ENCODE measurements around the gene HDAC11. TPM values are rescaled to one million over a fixed set of nuclear protein-coding genes. Genes with fewer than 3 reads are reported as not detected.

Gene HDAC11
- total RNA-seq, 1 experiment from 2014 or later = 12.0 TPM

- DNase-seq (ENCODE audit: low spot score) = no peak
- CTCF ChIA-PET = interaction anchor here (1.6 to 2.0 kb wide), 2 partner anchors 17 to 49 kb away, joined by 4 to 5 read pairs; no protein-coding TSS in a partner anchor
- TF ChIP-seq SOX15 (CRISPR knock-in tag; IDR thresholded peaks at IDR 0.05) (no peak), ZNF423 (CRISPR knock-in tag; IDR thresholded peaks at IDR 0.05) (no peak), CREM (CRISPR knock-in tag; IDR thresholded peaks at IDR 0.05) (no peak), HMGXB4 (CRISPR knock-in tag; IDR thresholded peaks at IDR 0.05) (no peak), ZNF317 (CRISPR knock-in tag; IDR thresholded peaks at IDR 0.05; ENCODE audit: borderline replicate concordance, low read depth) (no peak)
- ATAC-seq = no peak
- peaks cover 13% of the 10 kb centered on the region for H3K9me3 Mint-ChIP-seq
- no peak overlapping the region for H3K4me3 Mint-ChIP-seq
- POLR2A ChIA-PET = no interaction called here
- peaks cover 27% of the 10 kb centered on the region for H3K4me1 Mint-ChIP-seq
- peaks cover 15% of the 10 kb centered on the region for H3K27me3 Mint-ChIP-seq (ENCODE audit: low read depth)
- H3K27ac Mint-ChIP-seq = peak overlapping the region; percentile 40
- peaks cover 4% of the 10 kb centered on the region; the same call in 1 of the 2 replicates for H3K36me3 Mint-ChIP-seq
These were observed 65.0 kb downstream of the HDAC11 start for GRCh38 chr3:13544951-13545651.

GRCh38 chr3:13545952-13546454 is 65.9 kb downstream of the HDAC11 start:
- H3K36me3 Mint-ChIP-seq = peaks cover 4% of the 10 kb centered on the region; the same call in 1 of the 2 replicates
- peaks cover 10% of the 10 kb centered on the region for H3K9me3 Mint-ChIP-seq
- H3K4me3 Mint-ChIP-seq = no peak overlapping the region
- ChIA-PET CTCF (interaction anchor here (1.0 to 2.0 kb wide), 3 partner anchors 18 to 50 kb away, joined by 3 to 4 read pairs (median 3); no protein-coding TSS in a partner anchor), POLR2A (no interaction called here)
- peaks cover 27% of the 10 kb centered on the region for H3K4me1 Mint-ChIP-seq
- H3K27me3 Mint-ChIP-seq (ENCODE audit: low read depth) = peaks cover 18% of the 10 kb centered on the region
- ATAC-seq = no peak
- no peak for TF ChIP-seq MXD4 (CRISPR knock-in tag; IDR thresholded peaks at IDR 0.05; ENCODE audit: borderline replicate concordance)
- no peak for TF ChIP-seq MYBL2 (CRISPR knock-in tag; IDR thresholded peaks at IDR 0.05)
- TF ChIP-seq ZNF423 (CRISPR knock-in tag; IDR thresholded peaks at IDR 0.05) = no peak
- no peak for TF ChIP-seq GABPB1 (CRISPR knock-in tag; IDR thresholded peaks at IDR 0.05)
- TF ChIP-seq ZNF425 (CRISPR knock-in tag; conservative IDR thresholded peaks at IDR 0.05) = no peak
- H3K27ac Mint-ChIP-seq = no peak overlapping the region
- no peak for DNase-seq (ENCODE audit: low spot score)

- TF ChIP-seq JAZF1 (CRISPR knock-in tag; IDR thresholded peaks at IDR 0.05) (no peak), ZBTB21 (CRISPR knock-in tag; IDR thresholded peaks at IDR 0.05; ENCODE audit: borderline replicate concordance) (no peak), ETV6 (CRISPR knock-in tag; IDR thresholded peaks at IDR 0.05) (no peak), NFATC4 (CRISPR knock-in tag; IDR thresholded peaks at IDR 0.05) (no peak), RELA (CRISPR knock-in tag; IDR thresholded peaks at IDR 0.05; ENCODE audit: borderline replicate concordance) (no peak), CREB1 (CRISPR knock-in tag; IDR thresholded peaks at IDR 0.05) (no peak), ERG (CRISPR knock-in tag; IDR thresholded peaks at IDR 0.05) (no peak), ZNF425 (CRISPR knock-in tag; conservative IDR thresholded peaks at IDR 0.05) (no peak)
- TF ChIP-seq, protein P1, sequence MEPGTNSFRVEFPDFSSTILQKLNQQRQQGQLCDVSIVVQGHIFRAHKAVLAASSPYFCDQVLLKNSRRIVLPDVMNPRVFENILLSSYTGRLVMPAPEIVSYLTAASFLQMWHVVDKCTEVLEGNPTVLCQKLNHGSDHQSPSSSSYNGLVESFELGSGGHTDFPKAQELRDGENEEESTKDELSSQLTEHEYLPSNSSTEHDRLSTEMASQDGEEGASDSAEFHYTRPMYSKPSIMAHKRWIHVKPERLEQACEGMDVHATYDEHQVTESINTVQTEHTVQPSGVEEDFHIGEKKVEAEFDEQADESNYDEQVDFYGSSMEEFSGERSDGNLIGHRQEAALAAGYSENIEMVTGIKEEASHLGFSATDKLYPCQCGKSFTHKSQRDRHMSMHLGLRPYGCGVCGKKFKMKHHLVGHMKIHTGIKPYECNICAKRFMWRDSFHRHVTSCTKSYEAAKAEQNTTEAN (CRISPR knock-in tag; IDR thresholded peaks at IDR 0.05) = no peak
- ATAC-seq = no peak
- Mint-ChIP-seq H3K36me3 (peaks cover 4% of the 10 kb centered on the region; the same call in 1 of the 2 replicates), H3K4me3 (no peak overlapping the region), H3K27ac (no peak overlapping the region), H3K4me1 (peaks cover 27% of the 10 kb centered on the region), H3K9me3 (peaks cover 5% of the 10 kb centered on the region), H3K27me3 (ENCODE audit: low read depth) (peaks cover 18% of the 10 kb centered on the region)
- POLR2A ChIA-PET = no interaction called here
- CTCF ChIA-PET = interaction anchor here (1.0 to 2.1 kb wide), 5 partner anchors 18 to 108 kb away, joined by 3 to 10 read pairs (median 3); no protein-coding TSS in a partner anchor
- no peak for DNase-seq (ENCODE audit: low spot score)
These were observed 66.6 kb downstream of the HDAC11 start for GRCh38 chr3:13546667-13547171.
